ENCODE data around the gene HMGA1. TPM values are rescaled to one million over a fixed set of nuclear protein-coding genes. Genes with fewer than 3 reads are reported as not detected.

The HMGA1 gene, protein sequence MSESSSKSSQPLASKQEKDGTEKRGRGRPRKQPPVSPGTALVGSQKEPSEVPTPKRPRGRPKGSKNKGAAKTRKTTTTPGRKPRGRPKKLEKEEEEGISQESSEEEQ
- total RNA-seq = 30.4 and 37.5 TPM in 2 replicates
- polyA plus RNA-seq (2012) = 27.5 TPM

GRCh38 chr6:34236443-34237315, at the start of gene HMGA1:
TSS of gene HMGA1 (plus strand) at chr6:34236873. CDS start at chr6:34240781, 3,908 bp downstream.
- peak; percentile 87 for DNase-seq (ENCODE audit: low read depth)

GRCh38 chr6:34189806-34190503, 46.7 kb upstream of the HMGA1 start:
- no peak for DNase-seq (ENCODE audit: low read depth)

DNA sequence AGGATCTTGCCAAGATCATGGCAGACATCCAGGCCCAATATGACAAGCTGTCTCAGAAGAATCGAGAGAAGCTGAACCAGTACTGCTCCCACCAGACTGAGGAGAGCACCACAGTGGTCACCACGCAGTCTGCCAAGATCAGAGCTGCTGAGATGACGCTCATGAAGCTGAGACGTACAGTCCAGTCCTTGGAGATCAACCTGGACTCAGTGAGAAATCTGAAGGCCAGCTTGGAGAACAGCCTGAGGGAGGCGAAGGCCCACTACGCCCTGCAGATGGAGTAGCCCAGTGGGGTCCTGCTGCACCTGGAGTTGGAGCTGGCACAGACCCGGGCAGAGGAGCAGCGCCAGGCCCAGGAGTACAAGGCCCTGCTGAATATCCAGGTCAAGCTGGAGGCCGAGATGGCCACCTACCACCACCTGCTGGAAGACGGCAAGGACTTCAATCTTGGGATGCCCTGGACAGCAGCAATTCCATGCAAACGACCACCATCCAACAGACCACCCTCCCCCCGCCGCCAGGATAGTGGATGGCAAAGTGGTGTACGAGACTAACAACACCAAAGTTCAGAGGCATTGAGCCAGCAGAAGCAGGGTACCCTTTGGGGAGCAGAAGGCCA, 46.1 kb upstream of the HMGA1 start:
- no peak for DNase-seq (ENCODE audit: low read depth)

DNA sequence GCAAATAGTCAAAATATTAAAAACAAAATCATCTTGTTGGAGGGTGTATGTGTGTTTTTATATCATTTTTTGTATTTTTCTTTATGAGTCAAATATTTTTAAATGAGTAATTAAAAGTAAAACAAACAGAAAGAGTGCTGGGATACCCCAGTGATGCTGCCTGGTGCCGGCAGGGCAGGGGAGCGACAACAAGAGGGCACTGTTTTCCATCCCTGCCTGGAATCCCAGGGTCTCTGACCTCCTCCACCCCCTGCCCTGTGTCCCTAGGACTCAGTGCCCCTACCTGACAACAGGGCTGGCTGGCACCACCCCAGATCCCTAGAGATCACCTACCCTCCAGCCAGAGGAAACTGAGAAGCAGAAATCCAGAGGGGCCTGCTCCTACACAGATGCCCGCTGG, 41.9 kb upstream of the HMGA1 start:
- no peak for DNase-seq (ENCODE audit: low read depth)

DNA sequence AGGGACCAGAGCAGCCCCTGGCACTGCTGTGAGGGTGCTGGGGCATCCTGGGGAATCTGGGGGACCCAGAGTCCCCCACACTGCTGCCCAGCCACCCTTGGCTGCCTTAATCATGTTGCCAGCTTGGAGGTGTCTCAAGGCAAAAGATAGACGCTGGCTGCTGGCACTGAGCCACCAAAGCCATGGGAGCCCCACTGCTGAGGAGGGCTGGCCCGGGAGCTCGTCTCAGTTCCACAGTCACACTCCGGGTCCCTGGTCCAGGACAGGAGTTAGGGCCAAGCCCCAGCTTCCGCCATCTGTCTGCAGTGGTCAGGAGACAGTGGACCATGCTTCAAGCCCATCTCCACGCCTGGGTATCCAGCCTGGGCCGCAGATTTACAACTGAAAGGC, 41.0 kb upstream of the HMGA1 start:
- DNase-seq (ENCODE audit: low read depth) = no peak

DNA sequence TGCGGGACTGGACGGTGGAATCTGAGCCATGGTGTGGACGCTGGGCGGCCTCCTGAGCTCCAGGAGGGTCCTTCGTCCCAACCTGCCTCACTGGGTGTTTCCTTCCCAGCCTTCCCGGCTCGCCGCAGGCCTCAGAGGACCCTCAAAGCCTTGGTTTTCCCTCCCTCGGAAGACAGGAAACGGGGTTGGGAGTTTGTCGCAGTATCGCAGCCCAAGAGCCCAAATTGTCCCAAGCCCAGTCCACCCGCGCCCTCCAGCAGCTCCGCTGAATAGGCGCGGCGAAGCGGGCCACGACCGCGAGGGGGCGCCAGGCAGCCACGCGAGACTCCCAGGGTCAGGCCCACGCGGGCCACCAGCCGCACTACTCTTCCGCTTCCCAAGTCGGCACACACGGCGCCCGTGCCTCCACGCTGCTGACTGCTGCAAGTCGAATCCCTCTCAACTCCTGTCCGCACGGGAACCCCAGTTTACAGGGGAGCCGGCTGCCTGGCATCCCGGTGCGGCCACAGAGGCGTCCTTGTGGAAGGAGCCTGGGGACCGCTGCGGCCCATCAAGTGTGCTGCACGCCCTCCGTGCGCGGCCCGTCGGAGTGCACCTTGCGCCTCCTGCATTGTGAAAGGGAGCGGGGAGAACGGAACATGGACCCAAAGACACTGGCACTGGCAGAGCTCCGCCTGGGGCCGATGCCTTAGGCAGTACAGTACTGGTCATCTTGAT, 40.4 kb upstream of the HMGA1 start:
- DNase-seq (ENCODE audit: low read depth) = peak; percentile 75

DNA sequence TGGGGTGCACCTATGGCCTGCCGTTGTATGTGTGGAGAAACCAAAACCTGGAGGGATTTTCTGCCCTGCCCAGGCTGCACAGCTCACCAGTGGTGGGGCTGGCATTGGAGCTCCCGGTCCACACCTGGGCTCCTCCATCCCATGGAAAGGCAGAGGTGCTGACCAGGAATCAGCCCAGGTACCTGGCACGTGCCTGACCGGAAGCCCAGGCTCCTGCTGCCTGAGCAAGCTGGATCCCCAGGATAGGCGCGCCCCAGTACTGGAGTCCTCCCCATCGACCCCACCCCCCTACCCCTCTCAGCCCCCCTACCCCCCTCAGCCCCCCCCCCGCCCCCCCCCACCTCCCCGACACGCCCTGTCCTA, 39.9 kb upstream of the HMGA1 start:
- DNase-seq (ENCODE audit: low read depth) = no peak

- DNase-seq (ENCODE audit: low read depth) = no peak
These were observed 36.2 kb upstream of the HMGA1 start for GRCh38 chr6:34200340-34200971.

DNA sequence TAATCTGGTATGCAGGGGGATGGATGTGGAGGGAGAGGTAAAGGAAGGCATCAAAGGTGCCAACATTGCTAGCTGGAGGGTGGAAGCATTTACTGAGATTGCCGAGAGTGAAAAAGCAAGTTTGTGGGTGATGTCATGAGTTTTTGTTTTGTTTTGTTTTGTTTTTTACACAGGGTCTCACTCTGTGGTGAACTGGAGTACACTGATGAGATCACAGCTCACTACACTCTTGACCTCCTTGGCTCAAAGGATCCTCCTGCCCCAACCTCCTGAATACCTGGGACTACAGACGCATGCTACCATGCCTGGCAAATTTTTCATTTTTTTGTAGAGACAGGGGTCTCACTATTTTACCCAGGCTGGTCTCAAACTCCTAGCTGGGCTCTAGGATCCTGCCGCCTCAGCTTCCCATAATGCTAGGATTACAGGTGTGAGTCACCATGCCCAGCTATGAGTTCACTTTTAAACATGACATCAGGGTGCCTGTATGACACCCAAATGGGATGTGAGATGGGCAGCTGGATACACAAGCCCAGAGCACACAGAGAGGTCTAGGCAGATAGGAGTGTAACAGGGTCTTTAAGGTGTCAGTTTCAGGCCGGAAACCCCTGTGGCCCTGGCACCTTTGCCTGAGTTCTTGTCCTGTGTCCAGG, 35.1 kb upstream of the HMGA1 start:
- DNase-seq (ENCODE audit: low read depth) = peak; percentile 26

DNA sequence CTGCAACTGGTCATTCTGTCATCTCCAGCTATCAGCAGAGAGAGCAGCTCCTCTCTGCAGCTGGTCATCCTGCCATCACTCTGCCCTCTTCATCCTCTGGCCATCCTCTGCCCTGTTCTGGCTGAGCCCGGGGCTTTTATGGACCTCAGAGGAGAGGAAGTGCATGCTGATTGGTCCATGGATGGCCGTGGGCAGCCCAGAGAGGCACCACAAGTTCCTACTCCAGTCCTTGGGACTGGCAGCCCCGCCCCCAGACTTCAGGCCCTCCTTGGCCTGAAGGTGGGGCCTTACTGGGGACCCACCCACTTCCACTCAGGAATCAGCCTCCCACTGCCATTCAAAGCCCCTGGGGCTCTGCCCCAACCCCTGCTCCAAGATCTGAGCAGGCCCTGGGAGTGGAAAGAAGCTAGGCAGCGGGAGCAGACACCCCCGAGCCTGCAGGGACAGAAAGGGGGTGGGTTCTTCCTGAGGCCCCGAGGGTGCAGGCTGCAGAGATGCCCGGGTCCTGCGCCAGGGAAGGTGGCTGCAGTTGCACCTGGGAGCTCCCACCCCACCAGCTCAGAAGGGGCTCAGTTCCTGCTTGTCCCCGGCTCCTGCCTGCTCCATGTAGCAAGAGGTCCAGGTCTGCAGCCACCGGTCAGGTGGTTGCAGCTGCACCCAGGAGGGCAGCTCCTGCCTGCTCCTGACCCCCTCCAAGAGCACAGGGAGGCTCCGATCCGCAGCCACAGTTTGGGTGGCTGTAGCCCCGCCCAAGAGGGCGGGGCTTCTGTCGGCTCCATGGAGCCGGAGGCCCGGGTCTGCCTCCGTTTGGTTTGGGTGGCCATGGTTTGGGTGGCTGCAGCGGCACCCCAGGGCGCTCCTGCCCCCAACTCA, 34.1 kb upstream of the HMGA1 start:
- no peak for DNase-seq (ENCODE audit: low read depth)

GRCh38 chr6:34204693-34205092, 32.0 kb upstream of the HMGA1 start:
- no peak for DNase-seq (ENCODE audit: low read depth)

- no peak for DNase-seq (ENCODE audit: low read depth)
These were observed 31.2 kb upstream of the HMGA1 start for GRCh38 chr6:34205466-34205865.

DNA sequence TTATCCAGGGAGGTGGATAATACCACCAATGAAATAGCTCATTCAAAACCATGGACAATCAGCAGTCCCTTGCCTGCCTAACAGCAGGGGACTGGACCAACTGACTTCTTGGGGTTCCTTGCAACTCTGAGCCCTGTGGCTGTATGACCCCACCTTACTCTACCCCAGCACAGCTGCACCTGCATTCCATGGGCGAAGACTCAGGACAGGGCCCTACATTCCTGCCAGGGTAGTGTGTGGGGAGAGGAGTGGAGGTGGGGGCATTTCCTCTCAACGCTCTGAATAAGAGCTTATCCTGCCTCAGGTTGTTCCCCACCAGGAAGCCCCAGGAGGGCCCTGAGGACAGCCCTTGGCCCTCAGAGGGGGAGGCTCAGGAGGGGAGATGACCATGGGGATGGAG, 30.8 kb upstream of the HMGA1 start:
- no peak for DNase-seq (ENCODE audit: low read depth)

DNA sequence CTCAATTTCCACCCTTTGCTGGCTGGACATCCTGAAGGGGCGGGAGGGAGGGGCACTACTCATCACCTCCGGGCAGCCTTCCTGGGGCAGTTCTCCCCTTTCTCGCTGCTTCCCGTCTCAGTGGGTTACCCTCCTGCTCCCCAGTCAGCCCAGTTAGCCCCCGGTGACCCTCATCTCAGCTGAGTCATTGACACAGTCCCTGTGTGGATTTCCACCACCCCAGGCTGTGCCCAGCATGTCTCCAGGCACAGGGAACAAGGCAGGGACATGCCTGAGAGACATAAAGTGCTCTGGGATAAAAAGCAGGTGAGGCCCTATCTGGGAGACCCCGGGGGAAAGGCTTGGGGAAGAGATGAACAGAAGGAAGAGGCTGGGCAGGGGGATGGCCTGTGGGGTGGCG, 29.9 kb upstream of the HMGA1 start:
- no peak for DNase-seq (ENCODE audit: low read depth)

DNA sequence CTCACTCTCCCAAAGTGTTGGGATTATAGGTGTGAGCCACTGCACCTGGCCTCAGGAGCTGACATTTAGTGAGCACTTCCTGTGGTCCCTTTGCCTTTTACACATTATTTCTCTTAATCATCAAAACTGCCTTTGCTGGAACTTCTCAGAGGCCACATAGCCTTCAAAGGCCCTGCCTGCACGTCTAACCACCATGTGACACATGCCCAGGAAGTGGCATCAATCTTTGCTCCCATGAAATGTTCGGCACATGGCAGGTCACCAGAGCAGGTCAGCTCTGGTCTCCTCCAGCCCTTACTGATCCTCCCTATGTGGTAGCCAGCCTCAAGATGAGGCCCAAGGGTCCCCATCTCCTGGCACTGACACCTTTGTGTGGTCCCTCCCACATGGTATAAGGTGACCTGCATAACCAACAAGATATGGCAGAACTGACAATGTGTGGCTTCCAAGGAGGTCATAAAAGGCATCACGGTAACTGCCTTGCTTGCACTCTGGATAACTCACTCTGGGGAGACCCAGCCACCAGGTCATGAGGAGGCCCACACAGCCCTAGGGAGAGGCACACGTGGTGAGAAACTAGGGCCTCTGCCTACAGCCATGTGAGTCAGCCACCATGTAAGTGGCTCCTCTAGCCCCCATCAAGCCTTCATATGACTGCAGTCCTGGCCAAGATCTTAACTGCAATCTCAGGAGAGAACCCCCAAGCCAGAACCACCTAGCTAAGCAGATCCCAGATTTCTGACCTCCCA, 28.8 kb upstream of the HMGA1 start:
- no peak for DNase-seq (ENCODE audit: low read depth)

GRCh38 chr6:34213772-34214171, 22.9 kb upstream of the HMGA1 start:
- DNase-seq (ENCODE audit: low read depth) = no peak

- no peak for DNase-seq (ENCODE audit: low read depth)
These were observed 18.0 kb upstream of the HMGA1 start for GRCh38 chr6:34218691-34219090.

GRCh38 chr6:34223381-34223955, 13.2 kb upstream of the HMGA1 start:
- DNase-seq (ENCODE audit: low read depth) = no peak
